A673 (cell line): Measurements from ENCODE around the gene F11.

Experiments used
- EZH2 ChIP-seq: fragments of 200-600 bp; sonication (generic); IDR thresholded peaks from 2 replicates; pipeline ENCODE4 v1.6.1; 2017; ENCODE audit warnings: borderline replicate concordance, low read depth, mild to moderate bottlenecking, mixed read lengths, antibody characterized with exemption, low read length; ENCODE audit not compliant: poor library complexity, severe bottlenecking
- TF ChIP-seq, protein P1 (sequence below): fragments of 300-800, 200-600 bp; sonication (generic); conservative IDR thresholded peaks from 2 replicates; pipeline ENCODE4 v1.5.1; 2017; ENCODE audit warnings: low read depth, mild to moderate bottlenecking, antibody characterized with exemption, low read length, moderate library complexity, mixed read lengths

DNA sequence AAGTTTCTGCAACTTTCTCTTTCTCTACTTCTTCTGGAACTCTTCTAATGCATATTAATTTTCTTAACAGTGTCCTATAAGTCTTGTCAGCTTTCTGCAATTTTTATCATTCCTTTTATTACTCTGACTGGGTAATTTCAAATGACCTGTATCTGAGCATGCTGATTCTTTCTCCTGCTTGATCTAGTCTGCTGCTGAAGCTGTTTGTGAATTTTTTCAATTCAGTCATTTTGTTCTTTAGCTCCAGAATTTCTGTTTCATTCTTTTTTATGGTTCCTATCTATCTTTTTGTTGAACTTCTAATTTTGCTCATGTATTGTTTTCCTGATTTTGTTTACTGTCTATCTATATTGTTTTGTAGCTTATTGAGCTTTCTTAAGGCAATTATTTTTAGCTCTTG lies 40.1 kb upstream of the F11 start:
- TF ChIP-seq, protein P1, sequence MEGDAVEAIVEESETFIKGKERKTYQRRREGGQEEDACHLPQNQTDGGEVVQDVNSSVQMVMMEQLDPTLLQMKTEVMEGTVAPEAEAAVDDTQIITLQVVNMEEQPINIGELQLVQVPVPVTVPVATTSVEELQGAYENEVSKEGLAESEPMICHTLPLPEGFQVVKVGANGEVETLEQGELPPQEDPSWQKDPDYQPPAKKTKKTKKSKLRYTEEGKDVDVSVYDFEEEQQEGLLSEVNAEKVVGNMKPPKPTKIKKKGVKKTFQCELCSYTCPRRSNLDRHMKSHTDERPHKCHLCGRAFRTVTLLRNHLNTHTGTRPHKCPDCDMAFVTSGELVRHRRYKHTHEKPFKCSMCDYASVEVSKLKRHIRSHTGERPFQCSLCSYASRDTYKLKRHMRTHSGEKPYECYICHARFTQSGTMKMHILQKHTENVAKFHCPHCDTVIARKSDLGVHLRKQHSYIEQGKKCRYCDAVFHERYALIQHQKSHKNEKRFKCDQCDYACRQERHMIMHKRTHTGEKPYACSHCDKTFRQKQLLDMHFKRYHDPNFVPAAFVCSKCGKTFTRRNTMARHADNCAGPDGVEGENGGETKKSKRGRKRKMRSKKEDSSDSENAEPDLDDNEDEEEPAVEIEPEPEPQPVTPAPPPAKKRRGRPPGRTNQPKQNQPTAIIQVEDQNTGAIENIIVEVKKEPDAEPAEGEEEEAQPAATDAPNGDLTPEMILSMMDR = no peak
- no peak for TF ChIP-seq EZH2
